ENCODE measurements around the gene COCH. TPM values are rescaled to one million over a fixed set of nuclear protein-coding genes. Genes with fewer than 3 reads are reported as not detected.

Gene COCH
- total RNA-seq, 3 donors from 2014 or later (not counting 1 experiment from before 2014, with no cell fraction given): 0.27 to 0.73 TPM; not detected in 1

GRCh38 chr14:30868736-30869135 is 5.6 kb upstream of the COCH start:
- H3K27ac Mint-ChIP-seq: no peak overlapping the region
- H3K36me3 Mint-ChIP-seq: no peaks in the 10 kb centered on the region
- Histone ChIP-seq H3K36me3 (ENCODE audit: control insufficient read depth, insufficient read depth, low read length) (no peaks in the 10 kb centered on the region), H3K4me3 (ENCODE audit: low read length) (no peak overlapping the region), H3K9me3 (ENCODE audit: control insufficient read depth, insufficient read depth, low read length) (no peaks in the 10 kb centered on the region), H3K27ac (ENCODE audit: low read length) (no peak overlapping the region), H3K4me1 (ENCODE audit: control insufficient read depth, insufficient read depth, low read length) (no peaks in the 10 kb centered on the region), H3K27me3 (ENCODE audit: control insufficient read depth, insufficient read depth, low read length) (peaks cover 16% of the 10 kb centered on the region)
- intact Hi-C loops (cut with micrococcal nuclease): no loop called here
- H3K4me3 Mint-ChIP-seq: no peak overlapping the region
- H3K4me1 Mint-ChIP-seq: peaks cover 0 to 8% of the 10 kb centered on the region in 2 donors
- no peak for ATAC-seq
- 90% methylated on average over 5 of the region's 5 CpGs for whole genome bisulfite sequencing (ENCODE audit: insufficient coverage)
- H3K9me3 Mint-ChIP-seq: no peaks in the 10 kb centered on the region
- no peak for DNase-seq
- no peak for TF ChIP-seq CTCF (IDR thresholded peaks at IDR 0.05)
- H3K27me3 Mint-ChIP-seq (ENCODE audit: low read depth in 2 of 2): peaks cover 26 to 50% of the 10 kb centered on the region in 2 donors

DNA sequence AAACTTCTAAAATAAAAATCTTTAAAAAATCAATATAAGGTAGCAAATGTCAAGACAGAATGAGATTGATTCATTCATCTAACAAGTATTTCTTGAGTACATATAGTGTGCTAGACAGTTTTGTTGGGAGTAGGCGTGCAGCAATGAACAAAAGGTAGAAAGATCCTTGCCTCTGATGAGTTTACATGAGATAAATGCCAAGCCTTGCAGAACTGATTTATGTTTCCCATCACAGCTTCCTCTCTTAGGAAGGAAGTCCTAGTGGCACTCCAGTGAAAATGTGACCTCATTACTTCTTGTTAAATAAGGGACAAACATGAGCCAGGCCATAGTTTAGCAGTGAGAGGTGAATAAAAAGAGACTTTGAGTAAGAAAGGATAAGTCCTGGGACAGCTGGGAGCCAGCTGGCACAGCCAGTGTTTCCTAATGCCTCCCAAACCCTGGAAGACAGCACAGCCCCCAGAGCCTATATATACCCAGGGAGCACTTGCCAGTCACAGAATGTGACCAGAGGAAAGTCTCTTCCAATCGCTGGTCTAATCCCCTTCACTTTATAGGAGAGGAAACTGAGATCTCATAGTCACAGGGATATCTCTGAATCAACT is 4.7 kb upstream of the COCH start:
- no peak for TF ChIP-seq CTCF (IDR thresholded peaks at IDR 0.05)
- Histone ChIP-seq H3K4me3 (ENCODE audit: low read length) (no peak overlapping the region), H3K9me3 (ENCODE audit: control insufficient read depth, insufficient read depth, low read length) (no peaks in the 10 kb centered on the region), H3K27me3 (ENCODE audit: control insufficient read depth, insufficient read depth, low read length) (peaks cover 21% of the 10 kb centered on the region), H3K27ac (ENCODE audit: low read length) (no peak overlapping the region), H3K4me1 (ENCODE audit: control insufficient read depth, insufficient read depth, low read length) (peaks cover 3% of the 10 kb centered on the region), H3K36me3 (ENCODE audit: control insufficient read depth, insufficient read depth, low read length) (no peaks in the 10 kb centered on the region)
- peaks cover 0 to 12% of the 10 kb centered on the region in 2 donors for H3K4me1 Mint-ChIP-seq
- H3K27ac Mint-ChIP-seq: no peak overlapping the region
- intact Hi-C loops (cut with micrococcal nuclease): no loop called here
- ATAC-seq: no peak
- peaks cover 26 to 45% of the 10 kb centered on the region in 2 donors for H3K27me3 Mint-ChIP-seq (ENCODE audit: low read depth in 2 of 2)
- DNase-seq: no peak
- H3K36me3 Mint-ChIP-seq: no peaks in the 10 kb centered on the region
- 91% methylated on average over 1 of the region's 2 CpGs for WGBS (ENCODE audit: insufficient coverage)
- no peaks in the 10 kb centered on the region for H3K9me3 Mint-ChIP-seq
- no peak overlapping the region for H3K4me3 Mint-ChIP-seq

DNA sequence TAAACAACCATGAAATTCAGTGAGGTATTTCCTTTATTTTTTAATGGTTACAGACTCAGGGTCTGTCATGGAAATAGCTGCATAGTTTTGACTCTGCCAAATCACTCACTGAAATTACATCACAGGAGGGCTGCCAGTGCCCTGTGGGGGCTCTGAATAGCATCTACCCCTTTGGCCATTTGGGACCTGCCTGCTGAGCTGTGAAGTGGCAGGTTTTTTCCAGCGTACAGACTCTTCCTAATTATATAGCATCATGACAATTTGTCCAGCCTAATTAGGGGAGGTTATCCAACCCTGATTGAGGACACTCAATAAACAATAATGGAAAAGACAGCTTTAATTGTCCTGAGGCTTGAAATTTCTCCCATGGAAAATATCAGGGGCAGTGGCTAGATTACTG is 1.8 kb upstream of the COCH start:
- H3K27ac ChIP-seq (ENCODE audit: low read length): no peak overlapping the region
- no peaks in the 10 kb centered on the region for H3K36me3 Mint-ChIP-seq
- peaks cover 28% of the 10 kb centered on the region for H3K27me3 ChIP-seq (ENCODE audit: control insufficient read depth, insufficient read depth, low read length)
- TF ChIP-seq CTCF (IDR thresholded peaks at IDR 0.05): no peak
- no peak overlapping the region for H3K27ac Mint-ChIP-seq
- intact Hi-C loops (cut with micrococcal nuclease): no loop called here
- H3K4me1 Mint-ChIP-seq: peaks cover 0 to 15% of the 10 kb centered on the region in 2 donors
- peaks cover 10% of the 10 kb centered on the region for H3K4me1 ChIP-seq (ENCODE audit: control insufficient read depth, insufficient read depth, low read length)
- DNase-seq: no peak
- no peak for ATAC-seq
- H3K4me3 ChIP-seq (ENCODE audit: low read length): no peak overlapping the region
- H3K36me3 ChIP-seq (ENCODE audit: control insufficient read depth, insufficient read depth, low read length): no peaks in the 10 kb centered on the region
- peaks cover 46 to 57% of the 10 kb centered on the region in 2 donors for H3K27me3 Mint-ChIP-seq (ENCODE audit: low read depth in 2 of 2)
- peak overlapping the region; percentile 76 for H3K4me3 Mint-ChIP-seq
- H3K9me3 ChIP-seq (ENCODE audit: control insufficient read depth, insufficient read depth, low read length): no peaks in the 10 kb centered on the region
- no peaks in the 10 kb centered on the region for H3K9me3 Mint-ChIP-seq
- no CpG with 5 or more reads among the region's 1 CpG for WGBS (ENCODE audit: insufficient coverage)
